H1 (cell line): Measurements from ENCODE around the gene CAMTA1. TPM values are rescaled to one million over a fixed set of nuclear protein-coding genes. Genes with fewer than 3 reads are reported as not detected.

Experiments
- BACH1 ChIP-seq: IDR thresholded peaks from 2 replicates; pipeline ENCODE4 v1.6.1; 2012; ENCODE audit warnings: low read length, improper control_type of control experiment
- FOSL1 ChIP-seq: IDR thresholded peaks from 2 replicates; pipeline ENCODE4 v1.6.1; 2011; ENCODE audit warnings: mild to moderate bottlenecking, low read depth, low read length, moderate library complexity; ENCODE audit not compliant: insufficient read depth
- KDM4A ChIP-seq: IDR thresholded peaks from one replicate; pipeline ENCODE4 v1.7.1; 2012; ENCODE audit warnings: low read depth, mild to moderate bottlenecking, moderate library complexity, low read length, inconsistent platforms; ENCODE audit not compliant: severe bottlenecking
- NRF1 ChIP-seq: IDR thresholded peaks from 2 replicates; pipeline ENCODE4 v1.6.1; 2011; ENCODE audit warnings: mild to moderate bottlenecking, low read depth, low read length, improper control_type of control experiment
- SAP30 ChIP-seq: fragments of 300-600 bp; sonication (generic); IDR thresholded peaks from 2 replicates; pipeline ENCODE4 v1.7.1; 2012; ENCODE audit warnings: low read length, moderate library complexity, mild to moderate bottlenecking, inconsistent platforms; ENCODE audit not compliant: insufficient read depth, insufficient replicate concordance
- SIX5 ChIP-seq: IDR thresholded peaks from 2 replicates; pipeline ENCODE4 v1.6.1; 2011; ENCODE audit warnings: mild to moderate bottlenecking, low read depth, low read length
- TAF1 ChIP-seq: IDR thresholded peaks from 2 replicates; pipeline ENCODE4 v1.6.1; 2011; ENCODE audit warnings: mild to moderate bottlenecking, low read depth, low read length
- TAF7 ChIP-seq: optimal IDR thresholded peaks from 2 replicates; pipeline ENCODE3; 2011; ENCODE audit warnings: low read depth, mild to moderate bottlenecking, inconsistent platforms, low read length, moderate library complexity, borderline replicate concordance
- polyA plus RNA-seq, 7 experiments: library from polyadenylated mRNA; depleted of rRNA in 3 of 7; stranded (reverse) in 5 of 7; unstranded in 2 of 7; fragments of >200 nt in 5 of 7; fragments of 200-250 nt in 2 of 7; gene quantifications; 1 replicate in 5 of 7; 2 replicates in 1 of 7; 4 replicates in 1 of 7; pipeline versions ENCODE4 v1.2.1 to v1.2.3, GENCODE V29; 2011 to 2013; ENCODE audit warnings: missing spikeins in 2 of 7, mixed read lengths in 2 of 7
- total RNA-seq: library from RNA; stranded (reverse); fragmentation: NEBNext Ultra II Directional; extraction: Animal tissue kit (Norgen Biotek cat#: 25700); gene quantifications from 2 replicates; pipeline ENCODE4 v1.2.1, GENCODE V29; 2021

CAMTA1 gene
- total and polyA plus RNA-seq, 2 of the 8 experiments (the other 6 are each of a cell fraction or from before 2014, with no cell fraction given), result 65.0 to 119 TPM

GRCh38 chr1:6960860-6961259 is 175.6 kb downstream of the CAMTA1 start (continued):
- TF ChIP-seq TAF7 (no peak), FOSL1 (no peak), BACH1 (no peak), SIX5 (no peak), NRF1 (no peak), SAP30 (no peak), KDM4A (no peak), TAF1 (no peak)
